ENCODE data around the gene UCN2. TPM values are rescaled to one million over a fixed set of nuclear protein-coding genes. Genes with fewer than 3 reads are reported as not detected.

The UCN2 gene
- total RNA-seq, 4 donors from 2014 or later: not detected

DNA sequence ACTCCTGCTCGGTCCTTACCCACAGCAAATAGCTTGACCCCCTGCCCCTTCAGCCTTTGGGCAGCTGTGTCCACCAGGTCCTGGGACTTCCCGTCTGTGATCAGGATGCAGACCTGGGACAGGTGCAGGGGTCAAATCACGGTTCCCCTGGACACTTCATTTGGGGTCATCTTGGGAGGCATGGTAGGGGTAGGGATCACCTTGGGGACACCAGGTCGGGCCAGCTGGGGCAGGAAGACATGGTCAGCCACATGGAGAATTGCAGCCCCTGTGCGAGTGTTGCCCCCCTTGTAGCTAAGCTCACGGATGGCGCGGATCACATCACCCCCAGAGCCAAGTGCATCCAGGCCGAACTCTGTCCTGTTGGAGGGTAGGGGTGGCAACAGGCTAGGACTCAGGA is 29.8 kb upstream of the UCN2 start:
- no peaks in the 10 kb centered on the region for H3K36me3 ChIP-seq
- no peaks in the 10 kb centered on the region for H3K27me3 ChIP-seq
- intact Hi-C loops (cut with DNase I; ENCODE audit: low total_unique reads): no loop called here
- no peak for DNase-seq
- in situ Hi-C loops (cut with MboI; ENCODE audit: low sequenced_read_pairs in 4 of 4): no loop called here
- TF ChIP-seq, protein P1, sequence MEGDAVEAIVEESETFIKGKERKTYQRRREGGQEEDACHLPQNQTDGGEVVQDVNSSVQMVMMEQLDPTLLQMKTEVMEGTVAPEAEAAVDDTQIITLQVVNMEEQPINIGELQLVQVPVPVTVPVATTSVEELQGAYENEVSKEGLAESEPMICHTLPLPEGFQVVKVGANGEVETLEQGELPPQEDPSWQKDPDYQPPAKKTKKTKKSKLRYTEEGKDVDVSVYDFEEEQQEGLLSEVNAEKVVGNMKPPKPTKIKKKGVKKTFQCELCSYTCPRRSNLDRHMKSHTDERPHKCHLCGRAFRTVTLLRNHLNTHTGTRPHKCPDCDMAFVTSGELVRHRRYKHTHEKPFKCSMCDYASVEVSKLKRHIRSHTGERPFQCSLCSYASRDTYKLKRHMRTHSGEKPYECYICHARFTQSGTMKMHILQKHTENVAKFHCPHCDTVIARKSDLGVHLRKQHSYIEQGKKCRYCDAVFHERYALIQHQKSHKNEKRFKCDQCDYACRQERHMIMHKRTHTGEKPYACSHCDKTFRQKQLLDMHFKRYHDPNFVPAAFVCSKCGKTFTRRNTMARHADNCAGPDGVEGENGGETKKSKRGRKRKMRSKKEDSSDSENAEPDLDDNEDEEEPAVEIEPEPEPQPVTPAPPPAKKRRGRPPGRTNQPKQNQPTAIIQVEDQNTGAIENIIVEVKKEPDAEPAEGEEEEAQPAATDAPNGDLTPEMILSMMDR (IDR thresholded peaks at IDR 0.05 in 4 of 5, conservative IDR thresholded peaks at IDR 0.05 in 1 of 5): no peak
- TF ChIP-seq POLR2A (IDR thresholded peaks at IDR 0.05): no peak
- ATAC-seq: no peak
- H3K4me3 ChIP-seq: no peak overlapping the region
- H3K27ac ChIP-seq: no peak overlapping the region
- peaks cover 30 to 35% of the 10 kb centered on the region in 2 donors for H3K4me1 ChIP-seq
- no peaks in the 10 kb centered on the region for H3K9me3 ChIP-seq

DNA sequence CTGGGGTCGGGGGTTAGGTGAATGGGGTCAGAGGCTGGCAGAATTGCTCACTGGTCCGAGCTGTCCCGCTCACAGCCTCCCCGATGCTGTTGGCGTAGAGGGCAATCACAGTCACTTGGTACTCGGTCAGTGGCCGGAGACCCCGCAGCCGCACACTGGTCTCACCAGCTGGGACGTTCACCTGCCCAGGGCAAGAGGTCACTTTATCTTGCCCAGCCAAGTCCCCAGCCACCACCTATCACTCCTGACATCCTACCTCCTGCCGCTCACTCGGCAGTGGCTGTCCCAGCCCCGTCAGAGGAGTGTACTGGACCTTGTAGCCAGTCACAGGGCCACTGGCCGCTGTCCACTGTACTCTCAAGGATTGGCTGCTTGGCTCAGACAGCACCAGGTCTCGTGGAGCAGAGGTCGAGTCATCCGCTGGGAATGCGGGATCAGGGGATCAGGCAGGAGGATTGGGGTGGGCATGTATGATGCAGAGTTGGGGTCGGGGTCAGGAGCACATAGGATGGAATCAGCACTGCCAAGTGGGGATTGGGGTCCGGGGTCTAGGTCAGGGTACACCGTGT is 29.0 kb upstream of the UCN2 start:
- TF ChIP-seq, protein P1 (IDR thresholded peaks at IDR 0.05 in 4 of 5, conservative IDR thresholded peaks at IDR 0.05 in 1 of 5): no peak
- no peak for TF ChIP-seq POLR2A (IDR thresholded peaks at IDR 0.05)
- no peaks in the 10 kb centered on the region for H3K9me3 ChIP-seq
- no peak for ATAC-seq
- H3K27me3 ChIP-seq: no peaks in the 10 kb centered on the region
- intact Hi-C loops (cut with DNase I; ENCODE audit: low total_unique reads): no loop called here
- in situ Hi-C loops (cut with MboI; ENCODE audit: low sequenced_read_pairs in 4 of 4): no loop called here
- H3K4me3 ChIP-seq: no peak overlapping the region
- H3K36me3 ChIP-seq: no peaks in the 10 kb centered on the region
- no peak for DNase-seq
- peaks cover 24 to 28% of the 10 kb centered on the region in 2 donors for H3K4me1 ChIP-seq
- H3K27ac ChIP-seq: no peak overlapping the region

DNA sequence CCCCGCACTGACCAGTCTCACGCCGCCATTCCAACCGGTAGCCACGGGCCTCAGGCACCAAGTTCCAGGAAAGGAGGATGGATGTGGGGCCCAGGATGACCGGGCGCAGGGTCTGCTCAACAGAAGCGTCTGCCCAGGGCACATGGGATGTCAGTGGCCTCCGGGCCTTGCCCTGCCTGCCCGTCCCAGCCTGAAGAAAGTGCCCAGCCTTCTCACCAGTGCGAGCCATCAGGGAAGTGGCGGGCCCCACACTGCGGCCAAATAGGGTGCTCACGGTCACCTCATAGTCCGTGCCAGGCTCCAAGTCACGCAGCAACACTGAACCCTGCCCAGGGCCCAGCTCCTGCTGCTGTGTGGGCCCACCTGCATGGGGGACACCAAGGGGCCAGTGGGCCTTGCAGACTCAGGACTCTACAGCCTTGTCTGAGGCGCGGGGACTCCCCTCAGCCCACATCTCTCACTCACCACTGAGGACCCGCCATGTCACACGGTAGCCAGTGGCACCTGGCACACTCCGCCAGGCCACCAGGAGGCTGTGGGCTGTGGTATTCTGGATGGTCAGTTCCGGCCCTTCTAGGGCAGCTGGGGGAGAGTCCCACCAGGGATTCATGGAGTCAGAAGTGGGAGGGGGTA is 28.4 kb upstream of the UCN2 start:
- Histone ChIP-seq H3K4me3 (no peak overlapping the region), H3K36me3 (no peaks in the 10 kb centered on the region), H3K27me3 (no peaks in the 10 kb centered on the region), H3K4me1 (peaks cover 18 to 22% of the 10 kb centered on the region in 2 donors), H3K27ac (no peak overlapping the region), H3K9me3 (no peaks in the 10 kb centered on the region)
- intact Hi-C loops (cut with DNase I; ENCODE audit: low total_unique reads): no loop called here
- in situ Hi-C loops (cut with MboI; ENCODE audit: low sequenced_read_pairs in 4 of 4): no loop called here
- ATAC-seq (no peak), DNase-seq (no peak)
- no peak for TF ChIP-seq POLR2A (IDR thresholded peaks at IDR 0.05)
- TF ChIP-seq, protein P1 (IDR thresholded peaks at IDR 0.05 in 4 of 5, conservative IDR thresholded peaks at IDR 0.05 in 1 of 5): no peak

DNA sequence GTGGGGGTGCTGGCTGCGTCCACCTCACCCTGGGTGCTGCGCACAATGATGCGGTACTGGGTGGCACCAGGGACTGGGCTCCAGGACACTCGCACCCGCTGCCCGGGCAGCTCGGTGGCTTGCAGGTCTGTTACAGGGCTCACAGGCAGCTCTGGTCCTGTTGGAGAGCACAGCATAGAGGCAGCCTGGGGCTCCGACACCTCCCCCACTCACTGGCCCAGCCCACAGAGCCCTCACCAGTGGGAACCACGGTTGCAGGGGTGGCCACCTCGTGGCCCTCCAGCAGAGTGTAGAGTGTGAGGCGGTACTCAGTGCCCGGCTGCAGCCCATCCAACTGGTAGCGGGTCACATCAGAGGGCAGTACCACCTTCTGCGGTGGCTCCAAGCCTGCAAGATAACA is 27.9 kb upstream of the UCN2 start:
- ATAC-seq: no peak
- H3K27me3 ChIP-seq: no peaks in the 10 kb centered on the region

More for the DNA sequence above, 27.9 kb upstream of the UCN2 start:
- Histone ChIP-seq H3K9me3 (no peaks in the 10 kb centered on the region), H3K36me3 (no peaks in the 10 kb centered on the region), H3K4me1 (peaks cover 12 to 18% of the 10 kb centered on the region in 2 donors), H3K4me3 (no peak overlapping the region), H3K27ac (no peak overlapping the region)
- in situ Hi-C loops (cut with MboI; ENCODE audit: low sequenced_read_pairs in 4 of 4): no loop called here
- intact Hi-C loops (cut with DNase I; ENCODE audit: low total_unique reads): no loop called here
- TF ChIP-seq POLR2A (IDR thresholded peaks at IDR 0.05): no peak
- TF ChIP-seq, protein P1 (IDR thresholded peaks at IDR 0.05 in 4 of 5, conservative IDR thresholded peaks at IDR 0.05 in 1 of 5): no peak
- no peak for DNase-seq
